HL-60 (cell line): ENCODE data around the gene DPYD.

ENCODE experiments used
- DNase-seq, 2 experiments: peaks; one replicate each; pipeline ENCODE4 v3.0.0-alpha.2; 2010 to 2020; ENCODE audit warnings: low read depth in 1 of 2, low spot score in 1 of 2
- H3K27ac ChIP-seq: fragments of 250-450 bp; sonication (Bioruptor Pico); replicated peaks from 2 replicates; pipeline ENCODE4 v1.5.1; 2020; ENCODE audit warnings: mild to moderate bottlenecking, moderate library complexity
- H3K27me3 ChIP-seq: fragments of 250-450 bp; sonication (Bioruptor Pico); 2 replicates; pipeline ENCODE4 v1.5.1; 2021; ENCODE audit warnings: mild to moderate bottlenecking, moderate library complexity; ENCODE audit not compliant: insufficient read depth, poor library complexity, severe bottlenecking
- H3K4me3 ChIP-seq: replicated peaks from 2 replicates; pipeline ENCODE4 v1.5.1; 2011; ENCODE audit warnings: mild to moderate bottlenecking, control low read depth, low read length; ENCODE audit not compliant: insufficient read depth
- GABPA ChIP-seq: IDR thresholded peaks from 2 replicates; pipeline ENCODE4 v1.6.1; 2012; ENCODE audit warnings: low read depth
- POLR2AphosphoS5 ChIP-seq: IDR thresholded peaks from 2 replicates; pipeline ENCODE4 v1.6.1; 2012; ENCODE audit warnings: low read depth
- SPI1 ChIP-seq: IDR thresholded peaks from 2 replicates; pipeline ENCODE4 v1.6.1; 2012; ENCODE audit warnings: low read depth, mild to moderate bottlenecking, borderline replicate concordance
- TF ChIP-seq, protein P1 (sequence below): IDR thresholded peaks from one replicate; pipeline ENCODE4 v1.5.1; 2011; ENCODE audit warnings: low read length, control low read depth, inconsistent platforms; ENCODE audit not compliant: insufficient read depth
- TF ChIP-seq, protein P2 (sequence below): IDR thresholded peaks from 2 replicates; pipeline ENCODE4 v1.6.1; 2012; ENCODE audit warnings: low read depth; ENCODE audit not compliant: insufficient replicate concordance

Gene DPYD

DNA sequence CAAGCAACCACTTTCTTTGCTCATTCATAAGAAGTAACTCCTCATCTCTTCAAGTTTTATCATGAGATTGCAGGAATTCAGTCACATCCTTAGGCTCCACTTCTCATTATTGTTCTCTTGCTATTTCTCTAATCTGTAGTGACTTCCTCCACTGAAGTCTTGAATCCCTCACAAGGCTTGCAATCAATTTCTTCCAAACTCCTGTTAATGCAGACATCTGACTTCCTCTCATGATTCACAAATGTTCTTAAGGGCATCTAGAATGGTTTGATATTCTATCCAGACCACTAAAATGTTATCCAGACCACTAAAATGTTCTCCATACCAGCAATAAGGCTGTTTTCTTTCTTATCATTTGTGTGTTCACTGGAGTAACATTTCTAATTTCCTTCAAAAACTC lies 528.1 kb downstream of the DPYD start:
- Histone ChIP-seq H3K27me3 (no peaks in the 10 kb centered on the region), H3K4me3 (no peak overlapping the region), H3K27ac (no peak overlapping the region)
- TF ChIP-seq POLR2AphosphoS5 (no peak), GABPA (no peak), SPI1 (no peak)
- TF ChIP-seq, protein P1, sequence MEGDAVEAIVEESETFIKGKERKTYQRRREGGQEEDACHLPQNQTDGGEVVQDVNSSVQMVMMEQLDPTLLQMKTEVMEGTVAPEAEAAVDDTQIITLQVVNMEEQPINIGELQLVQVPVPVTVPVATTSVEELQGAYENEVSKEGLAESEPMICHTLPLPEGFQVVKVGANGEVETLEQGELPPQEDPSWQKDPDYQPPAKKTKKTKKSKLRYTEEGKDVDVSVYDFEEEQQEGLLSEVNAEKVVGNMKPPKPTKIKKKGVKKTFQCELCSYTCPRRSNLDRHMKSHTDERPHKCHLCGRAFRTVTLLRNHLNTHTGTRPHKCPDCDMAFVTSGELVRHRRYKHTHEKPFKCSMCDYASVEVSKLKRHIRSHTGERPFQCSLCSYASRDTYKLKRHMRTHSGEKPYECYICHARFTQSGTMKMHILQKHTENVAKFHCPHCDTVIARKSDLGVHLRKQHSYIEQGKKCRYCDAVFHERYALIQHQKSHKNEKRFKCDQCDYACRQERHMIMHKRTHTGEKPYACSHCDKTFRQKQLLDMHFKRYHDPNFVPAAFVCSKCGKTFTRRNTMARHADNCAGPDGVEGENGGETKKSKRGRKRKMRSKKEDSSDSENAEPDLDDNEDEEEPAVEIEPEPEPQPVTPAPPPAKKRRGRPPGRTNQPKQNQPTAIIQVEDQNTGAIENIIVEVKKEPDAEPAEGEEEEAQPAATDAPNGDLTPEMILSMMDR, result no peak
- TF ChIP-seq, protein P2, sequence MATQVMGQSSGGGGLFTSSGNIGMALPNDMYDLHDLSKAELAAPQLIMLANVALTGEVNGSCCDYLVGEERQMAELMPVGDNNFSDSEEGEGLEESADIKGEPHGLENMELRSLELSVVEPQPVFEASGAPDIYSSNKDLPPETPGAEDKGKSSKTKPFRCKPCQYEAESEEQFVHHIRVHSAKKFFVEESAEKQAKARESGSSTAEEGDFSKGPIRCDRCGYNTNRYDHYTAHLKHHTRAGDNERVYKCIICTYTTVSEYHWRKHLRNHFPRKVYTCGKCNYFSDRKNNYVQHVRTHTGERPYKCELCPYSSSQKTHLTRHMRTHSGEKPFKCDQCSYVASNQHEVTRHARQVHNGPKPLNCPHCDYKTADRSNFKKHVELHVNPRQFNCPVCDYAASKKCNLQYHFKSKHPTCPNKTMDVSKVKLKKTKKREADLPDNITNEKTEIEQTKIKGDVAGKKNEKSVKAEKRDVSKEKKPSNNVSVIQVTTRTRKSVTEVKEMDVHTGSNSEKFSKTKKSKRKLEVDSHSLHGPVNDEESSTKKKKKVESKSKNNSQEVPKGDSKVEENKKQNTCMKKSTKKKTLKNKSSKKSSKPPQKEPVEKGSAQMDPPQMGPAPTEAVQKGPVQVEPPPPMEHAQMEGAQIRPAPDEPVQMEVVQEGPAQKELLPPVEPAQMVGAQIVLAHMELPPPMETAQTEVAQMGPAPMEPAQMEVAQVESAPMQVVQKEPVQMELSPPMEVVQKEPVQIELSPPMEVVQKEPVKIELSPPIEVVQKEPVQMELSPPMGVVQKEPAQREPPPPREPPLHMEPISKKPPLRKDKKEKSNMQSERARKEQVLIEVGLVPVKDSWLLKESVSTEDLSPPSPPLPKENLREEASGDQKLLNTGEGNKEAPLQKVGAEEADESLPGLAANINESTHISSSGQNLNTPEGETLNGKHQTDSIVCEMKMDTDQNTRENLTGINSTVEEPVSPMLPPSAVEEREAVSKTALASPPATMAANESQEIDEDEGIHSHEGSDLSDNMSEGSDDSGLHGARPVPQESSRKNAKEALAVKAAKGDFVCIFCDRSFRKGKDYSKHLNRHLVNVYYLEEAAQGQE, result no peak
- DNase-seq, result no peak

DNA sequence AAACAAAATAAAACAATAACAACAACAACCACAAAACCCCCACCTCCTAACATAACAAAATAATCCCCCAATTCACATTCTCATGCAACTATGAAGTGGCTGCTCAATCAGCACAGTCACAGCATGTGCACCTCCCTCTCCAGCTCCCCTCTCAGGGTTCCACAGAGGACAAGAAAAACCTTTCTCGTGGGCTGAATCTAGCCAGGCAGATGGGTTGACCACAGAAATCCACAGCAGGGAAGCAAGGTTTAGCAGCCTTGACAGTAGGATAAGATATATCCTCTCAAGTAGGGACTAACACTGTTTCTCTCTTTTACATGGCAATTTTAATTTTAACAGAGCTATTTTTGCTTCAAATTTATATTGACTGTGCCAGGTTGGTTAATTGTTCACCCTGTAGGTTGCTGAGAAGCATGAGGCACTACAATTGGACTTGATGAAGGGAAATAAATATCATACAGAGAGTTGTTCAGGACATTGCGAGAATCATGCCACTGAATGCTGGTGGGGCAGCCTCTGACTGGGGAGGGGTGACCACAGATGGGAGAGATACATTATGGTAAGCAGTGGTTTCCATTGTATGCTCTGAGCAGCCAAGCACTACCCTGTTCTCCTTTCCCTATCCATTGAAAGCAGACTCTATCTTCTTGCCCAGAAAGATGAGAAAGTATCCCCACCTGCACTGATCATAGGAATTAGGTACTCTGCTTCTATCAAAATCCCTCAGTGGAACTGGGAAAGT lies 535.1 kb downstream of the DPYD start:
- DNase-seq, result no peak
- no peaks in the 10 kb centered on the region for H3K27me3 ChIP-seq
- no peak overlapping the region for H3K27ac ChIP-seq
- no peak overlapping the region for H3K4me3 ChIP-seq
- TF ChIP-seq, protein P1, result no peak
- TF ChIP-seq GABPA (no peak), SPI1 (no peak), POLR2AphosphoS5 (no peak)
- TF ChIP-seq, protein P2, result no peak

DNA sequence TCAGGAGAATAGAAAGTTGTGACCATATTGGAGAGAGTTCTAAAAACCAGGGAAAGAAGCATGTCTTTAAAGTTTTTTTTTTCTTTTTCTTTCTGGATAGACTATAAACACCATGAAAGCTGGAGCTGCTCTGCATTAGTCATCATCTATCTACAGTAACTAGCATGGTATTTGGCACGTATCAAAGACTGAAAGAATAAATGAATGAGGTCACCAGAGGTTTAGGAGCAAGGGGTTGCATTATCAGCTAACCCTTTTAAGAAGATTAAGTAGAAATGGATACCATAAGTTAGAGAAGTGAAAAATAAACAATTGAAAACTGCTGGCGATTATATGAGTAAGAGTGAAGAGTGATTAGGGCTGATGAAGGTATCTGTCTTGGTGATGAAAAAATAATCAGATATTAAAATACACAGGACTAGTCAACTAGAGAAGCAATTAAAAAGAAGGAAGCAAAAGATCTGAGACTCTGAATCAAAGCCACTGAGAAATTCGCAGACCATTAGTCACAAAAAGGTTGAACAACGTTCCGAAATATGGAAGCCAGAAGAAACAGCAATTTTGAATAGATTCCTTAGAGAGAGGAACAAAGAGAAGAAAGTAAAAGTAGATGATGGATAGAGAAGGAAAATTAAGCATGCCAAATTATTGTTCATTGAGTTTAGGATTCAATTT lies 536.4 kb downstream of the DPYD start:
- DNase-seq, result no peak
- Histone ChIP-seq H3K4me3 (no peak overlapping the region), H3K27ac (no peak overlapping the region), H3K27me3 (no peaks in the 10 kb centered on the region)
- TF ChIP-seq SPI1, result no peak
- TF ChIP-seq POLR2AphosphoS5, result no peak
- TF ChIP-seq, protein P2, result no peak
- TF ChIP-seq, protein P1, result no peak
- no peak for TF ChIP-seq GABPA
